ENCODE measurements around the gene GRB10. TPM values are rescaled to one million over a fixed set of nuclear protein-coding genes. Genes with fewer than 3 reads are reported as not detected.
A peak's percentile ranks its signal among the peaks of the same experiment; 100 is the strongest.

GRB10 gene
- total RNA-seq, 1 donor from 2014 or later = 48.6 TPM

GRCh38 chr7:50660830-50661175 lies 121.9 kb downstream of the GRB10 start:
- no peaks in the 10 kb centered on the region for H3K9me3 ChIP-seq
- H3K4me1 ChIP-seq = peaks cover 81% of the 10 kb centered on the region
- no peak overlapping the region for H3K4me3 ChIP-seq
- DNase-seq (ENCODE audit: extremely low spot score in 2 of 2) = peak in 1 of 2 donors; percentile 85
- H3K27ac ChIP-seq = no peak overlapping the region
- no peaks in the 10 kb centered on the region for H3K27me3 ChIP-seq
- peaks cover 0 to 5% of the 10 kb centered on the region in 2 donors for H3K36me3 ChIP-seq
- TF ChIP-seq POLR2AphosphoS5 (IDR thresholded peaks at IDR 0.05; ENCODE audit: insufficient read depth in 1 of 2, low read depth in 1 of 2) = no peak
- intact Hi-C loops (cut with DNase I) = no loop called here

- peaks cover 0 to 5% of the 10 kb centered on the region in 2 donors for H3K36me3 ChIP-seq
- peaks cover 82% of the 10 kb centered on the region for H3K4me1 ChIP-seq
- DNase-seq (ENCODE audit: extremely low spot score in 2 of 2) = peak; percentile 82 to 91
- TF ChIP-seq CTCF (IDR thresholded peaks at IDR 0.05) (no peak), POLR2AphosphoS5 (IDR thresholded peaks at IDR 0.05; ENCODE audit: insufficient read depth in 1 of 2, low read depth in 1 of 2) (no peak), POLR2A (IDR thresholded peaks at IDR 0.05) (no peak)
- H3K9me3 ChIP-seq = no peaks in the 10 kb centered on the region
- no peak overlapping the region for H3K4me3 ChIP-seq
- H3K27ac ChIP-seq = no peak overlapping the region
- intact Hi-C loops (cut with DNase I) = no loop called here
- H3K27me3 ChIP-seq = no peaks in the 10 kb centered on the region
These were observed 122.5 kb downstream of the GRB10 start for GRCh38 chr7:50660040-50660829.

- Histone ChIP-seq H3K27me3 (no peaks in the 10 kb centered on the region), H3K9me3 (no peaks in the 10 kb centered on the region), H3K4me1 (peaks cover 82% of the 10 kb centered on the region), H3K27ac (no peak overlapping the region), H3K4me3 (no peak overlapping the region), H3K36me3 (peaks cover 0 to 5% of the 10 kb centered on the region in 2 donors)
- intact Hi-C loops (cut with DNase I) = loop anchor here (5.0 kb wide), 1 partner anchor 157 kb away; no protein-coding TSS in a partner anchor
- DNase-seq (ENCODE audit: extremely low spot score in 2 of 2) = peak; percentile 43 to 85
- TF ChIP-seq CTCF (IDR thresholded peaks at IDR 0.05) (no peak), POLR2A (IDR thresholded peaks at IDR 0.05) (no peak), POLR2AphosphoS5 (IDR thresholded peaks at IDR 0.05; ENCODE audit: insufficient read depth in 1 of 2, low read depth in 1 of 2) (no peak)
These were observed 123.2 kb downstream of the GRB10 start for GRCh38 chr7:50659329-50659965.

- H3K4me1 ChIP-seq = peaks cover 82% of the 10 kb centered on the region
- H3K27ac ChIP-seq = peak overlapping the region; percentile 64
- DNase-seq (ENCODE audit: extremely low spot score in 2 of 2) = peak; percentile 67 to 79
- H3K9me3 ChIP-seq = no peaks in the 10 kb centered on the region
- H3K27me3 ChIP-seq = no peaks in the 10 kb centered on the region
- TF ChIP-seq CTCF (IDR thresholded peaks at IDR 0.05) (no peak), POLR2A (IDR thresholded peaks at IDR 0.05) (no peak), POLR2AphosphoS5 (IDR thresholded peaks at IDR 0.05; ENCODE audit: insufficient read depth in 1 of 2, low read depth in 1 of 2) (no peak)
- H3K36me3 ChIP-seq = peaks cover 0 to 5% of the 10 kb centered on the region in 2 donors
- no peak overlapping the region for H3K4me3 ChIP-seq
- intact Hi-C loops (cut with DNase I) = loop anchor here (5.0 kb wide), 1 partner anchor 156 kb away; no protein-coding TSS in a partner anchor
These were observed 124.0 kb downstream of the GRB10 start for GRCh38 chr7:50658696-50659095.

- Histone ChIP-seq H3K36me3 (no peaks in the 10 kb centered on the region), H3K27ac (peak overlapping the region; percentile 64), H3K9me3 (no peaks in the 10 kb centered on the region), H3K27me3 (no peaks in the 10 kb centered on the region), H3K4me1 (peaks cover 82% of the 10 kb centered on the region), H3K4me3 (no peak overlapping the region)
- peak in 1 of 2 donors; percentile 87 for DNase-seq (ENCODE audit: extremely low spot score in 2 of 2)
- no peak for TF ChIP-seq CTCF (IDR thresholded peaks at IDR 0.05)
- TF ChIP-seq POLR2A (IDR thresholded peaks at IDR 0.05) = no peak
- no peak for TF ChIP-seq POLR2AphosphoS5 (IDR thresholded peaks at IDR 0.05; ENCODE audit: insufficient read depth in 1 of 2, low read depth in 1 of 2)
- intact Hi-C loops (cut with DNase I) = loop anchor here (5.0 kb wide), 1 partner anchor 156 kb away; no protein-coding TSS in a partner anchor
These were observed 124.8 kb downstream of the GRB10 start for GRCh38 chr7:50657912-50658311.
